Mesendoderm (in vitro differentiated cells): ENCODE results near the gene PARD3.
"Not testable (repeated sequence)": the region's sequence is repeated elsewhere in the genome, so short reads cannot be mapped to it uniquely, and the experiment has no call there.

ENCODE experiments used
- DNase-seq: peaks from one replicate; pipeline ENCODE4 v3.0.0; 2013
- H2AK5ac ChIP-seq: 2 replicates; pipeline ENCODE4 v1.6.1; 2013; ENCODE audit warnings: low read length, inconsistent platforms
- H2BK120ac ChIP-seq: 2 replicates; pipeline ENCODE4 v1.6.1; 2013; ENCODE audit warnings: low read depth, mild to moderate bottlenecking, low read length, moderate library complexity, mixed read lengths
- H2BK15ac ChIP-seq: replicated peaks from 2 replicates; pipeline ENCODE4 v1.6.1; 2013; ENCODE audit warnings: low read depth, mild to moderate bottlenecking, moderate library complexity
- H2BK5ac ChIP-seq: 2 replicates; pipeline ENCODE4 v1.6.1; 2013; ENCODE audit warnings: low read length, inconsistent platforms
- H3K18ac ChIP-seq: 2 replicates; pipeline ENCODE4 v1.6.1; 2013; ENCODE audit warnings: mild to moderate bottlenecking, low read length, mixed read lengths
- H3K23ac ChIP-seq: one replicate; pipeline ENCODE4 v1.6.1; 2013; ENCODE audit warnings: low read length
- H3K27ac ChIP-seq: 2 replicates; pipeline ENCODE4 v1.5.1; 2013; ENCODE audit warnings: low read depth, mild to moderate bottlenecking, inconsistent platforms, low read length, moderate library complexity
- H3K27me3 ChIP-seq: 2 replicates; pipeline ENCODE4 v1.6.1; 2013; ENCODE audit warnings: low read length, control low read depth, mild to moderate bottlenecking, inconsistent platforms; ENCODE audit not compliant: insufficient read depth, poor library complexity
- H3K36me3 ChIP-seq: 2 replicates; pipeline ENCODE4 v1.6.1; 2013; ENCODE audit warnings: low read length, inconsistent platforms; ENCODE audit not compliant: control insufficient read depth, insufficient read depth
- H3K4ac ChIP-seq: one replicate; pipeline ENCODE4 v1.6.1; 2013; ENCODE audit warnings: low read depth, mild to moderate bottlenecking, low read length, moderate library complexity
- H3K4me1 ChIP-seq: 2 replicates; pipeline ENCODE4 v1.6.1; 2013; ENCODE audit warnings: low read depth, low read length, inconsistent platforms; ENCODE audit not compliant: control insufficient read depth
- H3K4me2 ChIP-seq: 2 replicates; pipeline ENCODE4 v1.6.1; 2013; ENCODE audit warnings: low read length
- H3K4me3 ChIP-seq: 2 replicates; pipeline ENCODE4 v1.5.1; 2013; ENCODE audit warnings: mild to moderate bottlenecking, low read length
- H3K56ac ChIP-seq: one replicate; pipeline ENCODE4 v1.6.1; 2013; ENCODE audit warnings: low read length
- H3K79me1 ChIP-seq: 2 replicates; pipeline ENCODE4 v1.6.1; 2013; ENCODE audit warnings: low read length, inconsistent platforms
- H3K79me2 ChIP-seq: 2 replicates; pipeline ENCODE4 v1.6.1; 2013; ENCODE audit warnings: mild to moderate bottlenecking, low read length; ENCODE audit not compliant: control insufficient read depth, insufficient read depth
- H3K9ac ChIP-seq: 2 replicates; pipeline ENCODE4 v1.6.1; 2013; ENCODE audit warnings: low read length, inconsistent platforms
- H4K5ac ChIP-seq: one replicate; pipeline ENCODE4 v1.6.1; 2013; ENCODE audit warnings: low read length
- H4K8ac ChIP-seq: one replicate; pipeline ENCODE4 v1.6.1; 2013; ENCODE audit warnings: low read depth, mild to moderate bottlenecking, control low read depth, low read length, moderate library complexity
- WGBS: extraction: QIAGEN DNeasy Blood & Tissue Kit; methylation state at CpG from one replicate; pipeline ENCODE4 v1.1.7; 2013; ENCODE audit warnings: low lambda C conversion rate, missing lambda C conversion rate; ENCODE audit not compliant: insufficient coverage; ENCODE audit errors: extremely low coverage; 5-methylcytosine and 5-hydroxymethylcytosine counted together

Gene PARD3

GRCh38 chr10:34704526-34705184, 110.4 kb downstream of the PARD3 start:
- WGBS = no CpG with 5 or more reads among the region's 2 CpGs
- Histone ChIP-seq H3K36me3 (no peaks in the 10 kb centered on the region), H3K4me2 (no peak overlapping the region), H3K79me2 (peaks cover 41% of the 10 kb centered on the region), H2BK15ac (no peak overlapping the region), H2AK5ac (no peak overlapping the region), H4K5ac (no peak overlapping the region), H3K79me1 (peaks cover 28% of the 10 kb centered on the region), H3K56ac (no peak overlapping the region), H3K27me3 (no peaks in the 10 kb centered on the region), H3K18ac (no peak overlapping the region), H3K9ac (no peak overlapping the region), H4K8ac (no peak overlapping the region), H3K4me1 (no peaks in the 10 kb centered on the region), H3K27ac (no peak overlapping the region), H3K4me3 (no peak overlapping the region), H3K4ac (no peak overlapping the region), H2BK120ac (no peak overlapping the region), H2BK5ac (no peak overlapping the region), H3K23ac (no peak overlapping the region)
- DNase-seq = no peak

- Histone ChIP-seq H4K8ac (no peak overlapping the region), H3K79me2 (peaks cover 48% of the 10 kb centered on the region), H3K4me3 (no peak overlapping the region), H3K4ac (no peak overlapping the region), H3K4me1 (no peaks in the 10 kb centered on the region), H2AK5ac (no peak overlapping the region), H3K56ac (no peak overlapping the region), H3K18ac (no peak overlapping the region), H4K5ac (no peak overlapping the region), H3K27ac (no peak overlapping the region), H3K23ac (no peak overlapping the region), H2BK5ac (no peak overlapping the region), H3K9ac (no peak overlapping the region), H3K36me3 (no peaks in the 10 kb centered on the region), H2BK15ac (no peak overlapping the region), H2BK120ac (no peak overlapping the region), H3K27me3 (no peaks in the 10 kb centered on the region), H3K4me2 (no peak overlapping the region), H3K79me1 (peaks cover 32% of the 10 kb centered on the region)
- DNase-seq = no peak
- 100% methylated on average over 1 of the region's 2 CpGs for WGBS
Observed at GRCh38 chr10:34702982-34703381, 112.1 kb downstream of the PARD3 start.

GRCh38 chr10:34702093-34702937, 112.8 kb downstream of the PARD3 start:
- no peak overlapping the region for H2BK15ac ChIP-seq
- no CpG with 5 or more reads among the region's 8 CpGs for WGBS
- H3K79me1 ChIP-seq = peaks cover 36% of the 10 kb centered on the region
- no peak overlapping the region for H3K27ac ChIP-seq
- no peak overlapping the region for H3K4me3 ChIP-seq
- H3K4me2 ChIP-seq = no peak overlapping the region
- no peak overlapping the region for H4K8ac ChIP-seq
- no peak for DNase-seq
- H3K23ac ChIP-seq = no peak overlapping the region
- peaks cover 51% of the 10 kb centered on the region for H3K79me2 ChIP-seq
- no peaks in the 10 kb centered on the region for H3K4me1 ChIP-seq
- H3K27me3 ChIP-seq = no peaks in the 10 kb centered on the region
- no peak overlapping the region for H2BK5ac ChIP-seq
- no peak overlapping the region for H3K4ac ChIP-seq
- no peak overlapping the region for H3K9ac ChIP-seq
- no peak overlapping the region for H2BK120ac ChIP-seq
- H3K18ac ChIP-seq = peak overlapping the region; percentile 18
- no peaks in the 10 kb centered on the region for H3K36me3 ChIP-seq
- no peak overlapping the region for H2AK5ac ChIP-seq
- no peak overlapping the region for H3K56ac ChIP-seq
- no peak overlapping the region for H4K5ac ChIP-seq

GRCh38 chr10:34701194-34701593, 113.9 kb downstream of the PARD3 start:
- no peak overlapping the region for H3K4me2 ChIP-seq
- no peak overlapping the region for H3K4me3 ChIP-seq
- no peak overlapping the region for H2BK5ac ChIP-seq
- H3K79me1 ChIP-seq = peaks cover 33% of the 10 kb centered on the region
- H3K18ac ChIP-seq = no peak overlapping the region
- no peak overlapping the region for H4K8ac ChIP-seq
- WGBS = no CpG with 5 or more reads among the region's 6 CpGs
- no peak overlapping the region for H3K56ac ChIP-seq
- H2BK15ac ChIP-seq = no peak overlapping the region
- no peaks in the 10 kb centered on the region for H3K36me3 ChIP-seq
- H2BK120ac ChIP-seq = no peak overlapping the region
- H3K9ac ChIP-seq = no peak overlapping the region
- no peak overlapping the region for H4K5ac ChIP-seq
- H3K23ac ChIP-seq = no peak overlapping the region
- H3K4me1 ChIP-seq = no peaks in the 10 kb centered on the region
- H3K27me3 ChIP-seq = no peaks in the 10 kb centered on the region
- H3K4ac ChIP-seq = no peak overlapping the region
- no peak overlapping the region for H3K27ac ChIP-seq
- H2AK5ac ChIP-seq = no peak overlapping the region
- DNase-seq = no peak
- H3K79me2 ChIP-seq = peaks cover 49% of the 10 kb centered on the region

GRCh38 chr10:34700752-34701151, 114.3 kb downstream of the PARD3 start:
- not testable (repeated sequence) for H3K4me3 ChIP-seq, H3K4ac ChIP-seq, H3K56ac ChIP-seq, H4K8ac ChIP-seq, H3K23ac ChIP-seq, H3K36me3 ChIP-seq, H3K18ac ChIP-seq, H2BK15ac ChIP-seq, H2BK120ac ChIP-seq, H3K4me1 ChIP-seq, H2AK5ac ChIP-seq, DNase-seq, H3K4me2 ChIP-seq, H2BK5ac ChIP-seq, H3K27ac ChIP-seq, H3K9ac ChIP-seq, H3K27me3 ChIP-seq, H4K5ac ChIP-seq
- peaks cover 28% of the 10 kb centered on the region for H3K79me1 ChIP-seq
- peaks cover 44% of the 10 kb centered on the region for H3K79me2 ChIP-seq
- no CpG with 5 or more reads among the region's 5 CpGs for WGBS
